ENCODE results near the gene ELP1. TPM values are rescaled to one million over a fixed set of nuclear protein-coding genes. Genes with fewer than 3 reads are reported as not detected.
"Not testable (repeated sequence)": the region's sequence is repeated elsewhere in the genome, so short reads cannot be mapped to it uniquely, and the experiment has no call there.

The ELP1 gene, protein sequence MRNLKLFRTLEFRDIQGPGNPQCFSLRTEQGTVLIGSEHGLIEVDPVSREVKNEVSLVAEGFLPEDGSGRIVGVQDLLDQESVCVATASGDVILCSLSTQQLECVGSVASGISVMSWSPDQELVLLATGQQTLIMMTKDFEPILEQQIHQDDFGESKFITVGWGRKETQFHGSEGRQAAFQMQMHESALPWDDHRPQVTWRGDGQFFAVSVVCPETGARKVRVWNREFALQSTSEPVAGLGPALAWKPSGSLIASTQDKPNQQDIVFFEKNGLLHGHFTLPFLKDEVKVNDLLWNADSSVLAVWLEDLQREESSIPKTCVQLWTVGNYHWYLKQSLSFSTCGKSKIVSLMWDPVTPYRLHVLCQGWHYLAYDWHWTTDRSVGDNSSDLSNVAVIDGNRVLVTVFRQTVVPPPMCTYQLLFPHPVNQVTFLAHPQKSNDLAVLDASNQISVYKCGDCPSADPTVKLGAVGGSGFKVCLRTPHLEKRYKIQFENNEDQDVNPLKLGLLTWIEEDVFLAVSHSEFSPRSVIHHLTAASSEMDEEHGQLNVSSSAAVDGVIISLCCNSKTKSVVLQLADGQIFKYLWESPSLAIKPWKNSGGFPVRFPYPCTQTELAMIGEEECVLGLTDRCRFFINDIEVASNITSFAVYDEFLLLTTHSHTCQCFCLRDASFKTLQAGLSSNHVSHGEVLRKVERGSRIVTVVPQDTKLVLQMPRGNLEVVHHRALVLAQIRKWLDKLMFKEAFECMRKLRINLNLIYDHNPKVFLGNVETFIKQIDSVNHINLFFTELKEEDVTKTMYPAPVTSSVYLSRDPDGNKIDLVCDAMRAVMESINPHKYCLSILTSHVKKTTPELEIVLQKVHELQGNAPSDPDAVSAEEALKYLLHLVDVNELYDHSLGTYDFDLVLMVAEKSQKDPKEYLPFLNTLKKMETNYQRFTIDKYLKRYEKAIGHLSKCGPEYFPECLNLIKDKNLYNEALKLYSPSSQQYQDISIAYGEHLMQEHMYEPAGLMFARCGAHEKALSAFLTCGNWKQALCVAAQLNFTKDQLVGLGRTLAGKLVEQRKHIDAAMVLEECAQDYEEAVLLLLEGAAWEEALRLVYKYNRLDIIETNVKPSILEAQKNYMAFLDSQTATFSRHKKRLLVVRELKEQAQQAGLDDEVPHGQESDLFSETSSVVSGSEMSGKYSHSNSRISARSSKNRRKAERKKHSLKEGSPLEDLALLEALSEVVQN (N-terminal part only)
- 10 to 100 TPM; 19.1 to 27.0 TPM for total RNA-seq
- long read RNA-seq, full-length matches to known transcripts, result 28 of 42 reads
- long read RNA-seq, partial matches to known transcripts, result 4 of 42 reads
- long read RNA-seq, other reads (novel, unspliced or antisense), result 10 of 42 reads

DNA sequence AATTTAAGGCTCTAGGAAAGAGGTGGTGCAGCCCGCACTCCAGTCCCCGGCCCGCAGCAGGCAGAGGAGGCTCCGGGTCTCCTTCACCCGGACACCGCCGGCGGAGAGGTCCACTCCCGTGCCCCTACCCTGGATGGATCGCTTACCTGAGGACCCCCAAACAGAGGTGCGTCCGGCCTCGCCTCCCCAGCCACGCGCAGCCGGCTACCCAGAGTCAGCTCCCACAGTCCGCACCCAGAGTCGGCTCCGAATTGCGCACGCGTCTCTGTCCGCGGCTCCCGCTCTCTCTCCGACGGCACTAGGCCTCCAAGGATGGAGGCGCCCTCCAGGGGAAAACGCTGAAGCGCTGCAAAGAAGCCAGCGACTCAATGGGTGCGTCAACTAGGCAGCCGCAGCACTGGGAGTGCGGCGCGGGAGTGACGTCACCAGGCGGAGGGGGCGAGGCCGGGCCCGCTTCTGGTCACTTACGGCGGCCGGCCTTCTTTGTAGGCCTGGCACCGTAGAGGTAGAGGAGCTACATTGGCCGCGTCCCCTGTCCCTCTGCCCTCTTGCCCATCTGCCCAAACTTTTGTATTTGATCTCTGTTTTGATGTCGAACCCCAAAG, at the start of gene ELP1:
ELP1 (minus strand) TSS at position 407 of the 605 bp plus-strand sequence. CDS start 2,978 bp downstream, outside the sequence.
- peak; percentile 95 to 96 for ATAC-seq
- peak; percentile 94 for DNase-seq
- intact Hi-C loops (cut with DNase I), result no loop called here

DNA sequence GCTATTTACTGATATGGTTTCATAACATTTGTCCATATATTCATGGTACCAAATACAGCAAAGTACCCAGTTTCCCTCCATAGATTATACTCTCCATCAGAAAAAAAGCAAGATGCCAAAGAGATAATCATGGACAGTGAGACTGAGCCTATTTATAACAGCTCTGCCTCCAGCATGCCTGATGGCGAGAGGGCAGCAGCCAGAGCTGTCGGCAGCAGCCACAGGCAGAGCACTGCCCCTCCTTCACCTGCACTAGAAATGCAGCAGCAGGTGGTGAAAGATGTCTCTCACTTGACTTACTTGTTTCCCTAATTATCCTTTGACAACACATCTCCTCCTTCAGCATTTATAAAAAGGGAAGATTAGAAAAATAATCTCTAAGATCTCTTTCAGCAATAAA, 47.0 kb upstream of the ELP1 start:
- DNase-seq, result no peak
- peak in 1 of 2 donors; percentile 60 for ATAC-seq
- intact Hi-C loops (cut with DNase I), result no loop called here

- ATAC-seq (no peak), DNase-seq (no peak)
- intact Hi-C loops (cut with DNase I), result no loop called here
Measured at GRCh38 chr9:108978205-108978604, 44.3 kb upstream of the ELP1 start.

DNA sequence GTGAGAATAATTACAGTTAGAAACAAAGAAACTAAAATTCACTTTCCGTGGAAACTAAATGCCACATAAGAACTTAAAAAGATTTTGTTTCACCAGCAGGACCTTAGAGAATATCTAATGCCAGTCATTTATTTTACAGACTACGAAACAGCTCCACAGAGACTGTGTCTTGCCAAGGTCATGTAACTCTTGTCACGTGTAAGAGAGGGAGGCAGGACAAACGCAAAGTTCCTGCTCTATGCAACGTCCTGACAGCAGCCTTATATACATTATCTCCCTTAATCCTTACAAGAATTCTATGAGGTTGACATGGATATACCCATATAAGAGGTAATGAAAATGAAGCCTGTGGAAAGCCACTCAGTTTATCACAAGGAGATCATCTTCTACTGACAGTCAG, 40.0 kb upstream of the ELP1 start:
- ATAC-seq (peak; percentile 71 to 80), DNase-seq (no peak)
- intact Hi-C loops (cut with DNase I), result no loop called here

DNA sequence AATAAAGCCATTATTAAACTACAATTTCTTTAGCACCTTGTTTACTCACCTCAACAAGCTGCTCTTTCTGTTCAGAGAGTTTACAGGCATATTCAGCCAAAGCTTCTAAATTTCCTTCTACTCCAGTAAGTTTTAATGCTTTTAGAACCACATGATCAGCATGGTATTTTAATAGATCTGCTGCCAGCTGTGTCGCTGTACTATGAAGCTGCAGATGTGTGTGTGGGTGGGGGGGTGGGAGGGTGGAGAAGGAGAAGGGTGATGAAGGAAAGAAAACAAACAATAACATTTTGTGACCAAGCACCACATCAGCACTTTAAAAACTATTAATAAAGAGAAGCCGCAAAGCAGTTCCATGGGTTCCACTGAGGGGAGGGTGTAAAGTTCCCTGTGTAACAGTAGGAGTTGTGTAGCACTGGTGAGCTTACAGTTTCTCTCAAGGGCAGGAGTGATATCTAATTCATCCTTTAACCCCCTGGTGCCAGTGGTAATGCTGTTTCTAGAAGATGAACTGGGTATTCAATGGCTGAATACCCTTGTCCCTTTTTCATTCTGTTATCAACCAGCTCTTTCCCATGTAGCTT, 38.8 kb upstream of the ELP1 start:
- intact Hi-C loops (cut with DNase I), result no loop called here
- DNase-seq (no peak), ATAC-seq (peak; percentile 46 to 57)

- no peak for ATAC-seq
- intact Hi-C loops (cut with DNase I), result no loop called here
Measured at GRCh38 chr9:108972186-108972585, 38.3 kb upstream of the ELP1 start.

DNA sequence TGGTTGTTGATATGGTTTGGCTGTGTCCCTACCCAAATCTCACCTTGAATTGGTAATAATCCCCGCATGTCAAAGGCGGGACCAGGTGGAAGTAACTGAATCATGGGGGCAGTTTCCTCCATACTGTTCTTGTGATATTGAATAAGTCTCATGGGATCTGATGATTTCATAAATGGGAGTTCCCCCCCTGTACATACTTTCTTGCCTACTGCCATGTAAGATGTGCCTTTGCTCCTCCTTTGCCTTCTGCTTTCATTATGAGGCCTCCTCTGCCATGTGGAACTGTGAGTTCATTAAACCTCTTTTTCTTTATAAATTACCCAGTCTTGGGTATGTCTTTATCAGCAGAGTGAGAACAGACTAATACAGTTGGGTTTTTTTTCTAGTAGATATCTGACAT, 37.5 kb upstream of the ELP1 start:
- ATAC-seq; intact Hi-C loops (cut with DNase I); DNase-seq: not testable (repeated sequence)

More at GRCh38 chr9:108972186-108972585, 38.3 kb upstream of the ELP1 start:
- DNase-seq, result no peak

- intact Hi-C loops (cut with DNase I), result loop anchor here in 1 of 2 donors (5.0 kb wide), 1 partner anchor 39 kb away; no protein-coding TSS in a partner anchor
- ATAC-seq (peak; percentile 40 to 68), DNase-seq (no peak)
Measured at GRCh38 chr9:108967916-108968315, 34.0 kb upstream of the ELP1 start.

- DNase-seq, result peak; percentile 39
- peak in 1 of 2 donors; percentile 73 for ATAC-seq
- intact Hi-C loops (cut with DNase I), result no loop called here
Measured at GRCh38 chr9:108963459-108964143, 29.7 kb upstream of the ELP1 start.

- no peak for DNase-seq
- intact Hi-C loops (cut with DNase I), result no loop called here
- no peak for ATAC-seq
Measured at GRCh38 chr9:108961151-108961550, 27.2 kb upstream of the ELP1 start.

DNA sequence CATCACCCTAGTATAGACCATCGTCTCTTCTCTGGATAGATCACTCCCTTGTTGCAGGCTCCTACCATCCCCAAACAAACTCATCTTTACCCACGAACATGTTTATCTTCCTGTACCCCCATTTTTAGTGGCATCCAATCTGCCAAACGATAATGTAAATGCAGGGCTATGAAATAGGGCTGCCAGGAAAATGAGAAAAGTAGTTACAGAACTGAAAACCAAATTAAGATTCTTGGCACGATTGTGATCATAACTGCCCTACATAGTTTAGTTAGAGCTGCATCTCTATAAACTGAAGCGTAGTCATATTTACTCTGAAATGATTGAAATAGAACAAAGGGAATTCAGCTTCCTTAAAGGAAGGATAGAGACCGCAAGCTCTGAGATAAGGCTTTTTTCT, 26.4 kb upstream of the ELP1 start:
- intact Hi-C loops (cut with DNase I), result no loop called here
- no peak for ATAC-seq
- no peak for DNase-seq

GRCh38 chr9:108956631-108957026, 22.7 kb upstream of the ELP1 start:
- intact Hi-C loops (cut with DNase I), result no loop called here
- ATAC-seq (no peak), DNase-seq (no peak)

DNA sequence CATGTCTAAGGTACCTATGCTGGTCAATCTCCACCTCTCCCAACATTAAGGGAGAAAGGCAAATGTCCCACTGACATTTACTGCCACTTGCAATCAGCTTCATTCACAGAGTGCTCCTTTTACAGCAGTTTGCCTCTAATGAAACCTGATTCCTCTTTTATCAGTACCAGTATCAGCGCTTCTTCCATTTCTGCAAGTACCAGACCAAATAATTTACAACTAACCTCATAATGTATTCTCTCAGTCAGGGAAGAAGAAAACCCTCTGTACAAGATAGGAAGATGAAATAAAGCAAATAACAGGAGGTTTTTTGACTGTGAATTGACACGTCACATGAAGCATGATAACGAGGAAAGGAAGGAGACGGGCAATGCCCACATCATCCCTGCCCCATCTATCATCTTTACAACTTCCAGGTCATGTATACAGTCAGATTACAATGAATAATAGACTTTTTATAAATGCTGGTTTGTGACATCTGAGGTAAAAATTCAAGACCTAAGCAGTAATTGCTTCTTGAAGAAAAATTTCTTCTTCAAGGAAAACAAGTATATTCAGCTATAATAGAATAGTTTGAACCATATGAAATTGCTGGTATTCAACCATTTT, 22.2 kb upstream of the ELP1 start:
- ATAC-seq (no peak), DNase-seq (no peak)
- intact Hi-C loops (cut with DNase I), result no loop called here

- ATAC-seq (peak; percentile 38 to 44), DNase-seq (no peak)
- intact Hi-C loops (cut with DNase I), result no loop called here
Measured at GRCh38 chr9:108953983-108954574, 20.2 kb upstream of the ELP1 start.

- ATAC-seq (no peak), DNase-seq (no peak)
- intact Hi-C loops (cut with DNase I), result no loop called here
Measured at GRCh38 chr9:108951578-108951977, 17.7 kb upstream of the ELP1 start.

- DNase-seq, result no peak
- ATAC-seq, result no peak
- intact Hi-C loops (cut with DNase I), result no loop called here
Measured at GRCh38 chr9:108950168-108950567, 16.2 kb upstream of the ELP1 start.

GRCh38 chr9:108939975-108940374, 6.1 kb upstream of the ELP1 start:
- intact Hi-C loops (cut with DNase I), result no loop called here
- no peak for ATAC-seq

More at GRCh38 chr9:108939975-108940374, 6.1 kb upstream of the ELP1 start:
- no peak for DNase-seq

All from left cardiac atrium (tissue), 4 donors.